Omental fat pad (tissue), 4 donors: Measurements from ENCODE around the gene WBP4. TPM values are rescaled to one million over a fixed set of nuclear protein-coding genes. Genes with fewer than 3 reads are reported as not detected.
A peak's percentile ranks its signal among the peaks of the same experiment; 100 is the strongest.

Source experiments
- ATAC-seq: fragments of 150-250 bp; one replicate; pipeline ENCODE4 v1.9.1; 2016; ENCODE audit warnings: mild to moderate bottlenecking, moderate library complexity; ENCODE audit not compliant: low FRiP score
- DNase-seq: peaks from one replicate; pipeline ENCODE4 v3.0.0-alpha.2; 2019; ENCODE audit warnings: low spot score
- total RNA-seq, 4 donors: library from RNA; depleted of rRNA; stranded (reverse); fragments of >200 nt; gene quantifications; one replicate each; pipeline ENCODE4 v1.1.0, GENCODE V29; 2016
- TF ChIP-seq, protein P1 (sequence below), 3 donors: fragments of 450-650 bp; IDR thresholded peaks; one replicate each; pipeline ENCODE4 v1.5.1; 2016 to 2017; ENCODE audit warnings: antibody characterized with exemption in 3 of 3, mild to moderate bottlenecking in 3 of 3, moderate library complexity in 2 of 3

The WBP4 gene
- total RNA-seq, 4 donors from 2014 or later, result 11.4 to 14.5 (median 11.8) TPM

DNA sequence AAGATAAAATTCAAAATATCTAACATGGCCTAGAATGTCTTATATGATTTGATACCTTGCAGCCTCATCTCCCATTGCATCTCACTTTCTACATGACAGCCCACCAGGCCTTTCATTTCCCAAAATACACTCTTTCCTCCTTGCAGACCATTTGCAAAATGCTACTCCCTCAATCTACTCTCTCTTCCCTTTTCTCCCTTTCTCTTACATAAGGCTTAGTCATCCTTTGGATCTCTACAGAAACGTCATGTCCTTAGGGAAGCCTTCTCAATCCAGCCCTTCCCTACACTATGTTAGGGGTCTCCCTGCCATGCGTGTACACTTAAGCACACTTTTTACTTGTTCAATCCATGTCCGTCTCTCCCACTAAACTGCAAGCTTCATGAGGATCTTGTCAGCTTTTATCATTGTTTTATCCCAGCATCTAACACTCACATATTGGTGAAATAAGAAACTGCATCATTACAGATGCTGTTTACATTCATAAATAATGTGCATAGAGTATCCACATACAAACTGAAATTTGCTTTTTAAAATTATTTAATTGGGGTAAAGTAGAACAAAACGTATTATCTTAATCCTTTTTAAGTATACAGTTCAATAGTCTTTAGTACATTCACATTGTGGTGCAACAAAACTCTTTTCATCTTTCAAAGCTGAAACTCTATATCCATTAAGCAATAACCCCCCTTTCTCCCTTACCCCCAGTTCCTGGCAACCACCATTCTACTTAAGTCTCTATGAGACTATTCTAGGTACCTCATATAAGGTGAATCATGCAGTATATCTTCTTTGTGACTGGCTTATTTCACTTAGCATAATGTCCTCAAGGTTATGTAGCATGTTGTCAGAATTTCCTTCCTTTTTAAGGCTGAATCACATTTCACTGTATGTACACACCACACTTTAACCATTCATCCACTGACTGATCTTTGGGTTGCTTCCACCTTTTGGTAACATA, 11.5 kb upstream of the WBP4 start:
- DNase-seq (no peak), ATAC-seq (no peak)
- TF ChIP-seq, protein P1, sequence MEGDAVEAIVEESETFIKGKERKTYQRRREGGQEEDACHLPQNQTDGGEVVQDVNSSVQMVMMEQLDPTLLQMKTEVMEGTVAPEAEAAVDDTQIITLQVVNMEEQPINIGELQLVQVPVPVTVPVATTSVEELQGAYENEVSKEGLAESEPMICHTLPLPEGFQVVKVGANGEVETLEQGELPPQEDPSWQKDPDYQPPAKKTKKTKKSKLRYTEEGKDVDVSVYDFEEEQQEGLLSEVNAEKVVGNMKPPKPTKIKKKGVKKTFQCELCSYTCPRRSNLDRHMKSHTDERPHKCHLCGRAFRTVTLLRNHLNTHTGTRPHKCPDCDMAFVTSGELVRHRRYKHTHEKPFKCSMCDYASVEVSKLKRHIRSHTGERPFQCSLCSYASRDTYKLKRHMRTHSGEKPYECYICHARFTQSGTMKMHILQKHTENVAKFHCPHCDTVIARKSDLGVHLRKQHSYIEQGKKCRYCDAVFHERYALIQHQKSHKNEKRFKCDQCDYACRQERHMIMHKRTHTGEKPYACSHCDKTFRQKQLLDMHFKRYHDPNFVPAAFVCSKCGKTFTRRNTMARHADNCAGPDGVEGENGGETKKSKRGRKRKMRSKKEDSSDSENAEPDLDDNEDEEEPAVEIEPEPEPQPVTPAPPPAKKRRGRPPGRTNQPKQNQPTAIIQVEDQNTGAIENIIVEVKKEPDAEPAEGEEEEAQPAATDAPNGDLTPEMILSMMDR (IDR thresholded peaks at IDR 0.05), result no peak

DNA sequence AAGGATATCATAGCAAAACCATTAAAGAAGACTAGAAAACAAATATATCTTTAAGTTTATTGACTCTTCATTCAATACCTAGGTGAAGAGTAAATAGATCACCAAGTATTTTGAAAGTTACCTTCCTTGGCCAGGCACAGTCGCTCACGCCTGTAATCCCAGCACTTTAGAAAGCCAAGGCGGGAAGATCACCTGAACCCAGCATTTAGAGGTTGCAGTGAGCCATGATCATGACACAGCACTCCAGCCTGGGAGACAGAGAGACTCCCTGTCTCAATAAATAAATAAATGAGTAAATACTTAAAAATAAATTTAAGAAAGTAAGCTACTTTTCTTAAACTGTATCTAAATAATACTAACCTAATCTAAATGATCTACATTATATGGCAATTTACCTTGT, 8.9 kb upstream of the WBP4 start:
- DNase-seq (no peak), ATAC-seq (no peak)
- TF ChIP-seq, protein P1 (IDR thresholded peaks at IDR 0.05), result no peak

DNA sequence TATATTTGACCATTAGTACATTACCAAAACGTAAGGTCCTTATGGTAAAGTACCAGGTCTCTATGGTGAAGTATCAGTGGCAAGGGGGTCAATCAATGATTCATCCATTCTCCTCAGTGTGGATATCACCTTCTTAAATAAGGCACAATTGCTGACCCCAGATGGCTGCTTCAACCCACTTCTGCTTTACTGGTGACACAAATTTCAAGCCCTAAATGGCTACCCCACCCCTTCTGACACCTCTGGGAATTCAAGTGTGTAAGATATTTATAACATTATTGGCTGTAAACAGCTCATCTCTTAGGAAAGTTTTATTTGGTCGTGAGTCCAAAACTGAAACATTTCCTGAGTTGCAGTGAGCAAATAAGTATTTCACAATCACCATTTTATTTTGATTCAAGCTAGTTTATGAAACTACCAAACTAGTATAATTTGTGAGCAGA, 7.9 kb upstream of the WBP4 start:
- DNase-seq (no peak), ATAC-seq (peak; percentile 68)
- TF ChIP-seq, protein P1 (IDR thresholded peaks at IDR 0.05), result no peak

DNA sequence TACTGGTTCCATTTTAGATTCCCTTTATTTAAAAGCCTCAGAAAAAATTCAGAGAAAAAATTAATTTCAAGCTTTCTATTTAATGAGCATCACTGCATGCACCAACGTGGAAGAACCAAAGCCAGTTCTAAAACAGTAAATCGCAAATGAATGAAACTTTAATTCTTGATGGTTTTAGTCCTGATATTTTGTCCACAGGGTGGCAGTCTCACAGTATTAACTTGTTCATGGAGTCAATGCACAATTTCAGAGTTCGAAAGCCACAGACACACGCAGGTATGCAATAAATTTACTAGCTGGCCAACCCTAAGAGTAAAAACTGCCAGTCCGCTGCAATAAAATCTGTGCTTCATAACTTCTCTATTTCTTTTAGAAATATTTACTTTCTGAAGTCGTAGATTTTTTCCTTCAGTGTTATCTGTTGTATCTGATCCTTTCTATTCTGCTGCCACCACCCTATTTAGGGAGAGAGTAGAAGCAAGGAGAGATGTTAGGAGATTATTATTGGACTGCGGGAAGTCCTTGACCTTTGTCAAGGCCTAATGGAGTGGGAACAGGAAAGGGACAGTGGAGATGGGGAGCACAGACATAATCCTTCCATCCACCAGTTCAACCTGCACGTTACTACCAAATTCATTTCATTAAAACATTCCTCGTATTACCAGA, 7.0 kb upstream of the WBP4 start:
- DNase-seq, result no peak
- TF ChIP-seq, protein P1 (IDR thresholded peaks at IDR 0.05), result no peak

GRCh38 chr13:41054919-41055619, 6.2 kb upstream of the WBP4 start:
- TF ChIP-seq, protein P1 (IDR thresholded peaks at IDR 0.05), result no peak
- no peak for ATAC-seq
- no peak for DNase-seq

More for the DNA sequence above, 7.0 kb upstream of the WBP4 start:
- ATAC-seq, result peak; percentile 55

DNA sequence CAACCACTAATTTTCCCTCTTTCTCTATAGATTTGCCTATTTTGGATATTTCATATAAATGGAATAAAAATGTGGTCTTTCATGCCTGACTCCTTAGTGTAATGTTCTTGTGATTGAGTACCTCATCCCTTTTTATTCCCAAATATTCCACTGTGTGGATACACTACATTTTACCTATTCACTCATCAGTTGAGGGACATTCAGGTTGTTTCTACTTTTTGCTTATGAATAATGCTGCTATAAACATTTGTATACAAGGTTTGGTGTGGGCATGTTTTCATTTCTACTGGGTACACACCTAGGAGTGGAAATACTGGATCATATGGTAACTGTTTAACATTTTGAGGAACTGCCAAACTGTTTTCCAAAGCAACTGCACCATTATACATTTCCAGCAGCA, 5.1 kb upstream of the WBP4 start:
- TF ChIP-seq, protein P1 (IDR thresholded peaks at IDR 0.05), result no peak
- DNase-seq, result no peak
- no peak for ATAC-seq
